ENCODE data around the gene ELMO1.

DNA sequence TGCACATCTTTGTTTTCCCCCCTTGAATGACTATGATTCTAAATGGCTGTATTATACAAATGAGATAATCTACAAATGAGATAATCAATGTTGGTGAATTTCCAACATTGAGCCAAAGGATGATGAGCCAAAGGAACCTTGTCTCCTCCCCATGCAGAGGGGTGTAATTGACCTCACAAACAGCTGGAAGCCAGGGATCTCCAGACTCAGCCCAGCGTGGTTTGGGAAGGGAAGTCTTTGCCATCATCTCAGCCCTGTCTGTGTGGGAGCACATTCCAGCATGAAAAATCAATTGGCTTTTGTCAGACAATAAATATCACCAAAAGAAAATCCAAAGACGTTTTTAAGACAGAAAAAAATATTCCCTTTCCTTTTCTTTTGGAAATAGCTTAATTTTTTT, 452.9 kb downstream of the ELMO1 start:
- TF ChIP-seq EZH2 (IDR thresholded peaks at IDR 0.05; ENCODE audit: borderline replicate concordance, low read depth, low read length, severe bottlenecking): no peak
- TF ChIP-seq, protein P1, sequence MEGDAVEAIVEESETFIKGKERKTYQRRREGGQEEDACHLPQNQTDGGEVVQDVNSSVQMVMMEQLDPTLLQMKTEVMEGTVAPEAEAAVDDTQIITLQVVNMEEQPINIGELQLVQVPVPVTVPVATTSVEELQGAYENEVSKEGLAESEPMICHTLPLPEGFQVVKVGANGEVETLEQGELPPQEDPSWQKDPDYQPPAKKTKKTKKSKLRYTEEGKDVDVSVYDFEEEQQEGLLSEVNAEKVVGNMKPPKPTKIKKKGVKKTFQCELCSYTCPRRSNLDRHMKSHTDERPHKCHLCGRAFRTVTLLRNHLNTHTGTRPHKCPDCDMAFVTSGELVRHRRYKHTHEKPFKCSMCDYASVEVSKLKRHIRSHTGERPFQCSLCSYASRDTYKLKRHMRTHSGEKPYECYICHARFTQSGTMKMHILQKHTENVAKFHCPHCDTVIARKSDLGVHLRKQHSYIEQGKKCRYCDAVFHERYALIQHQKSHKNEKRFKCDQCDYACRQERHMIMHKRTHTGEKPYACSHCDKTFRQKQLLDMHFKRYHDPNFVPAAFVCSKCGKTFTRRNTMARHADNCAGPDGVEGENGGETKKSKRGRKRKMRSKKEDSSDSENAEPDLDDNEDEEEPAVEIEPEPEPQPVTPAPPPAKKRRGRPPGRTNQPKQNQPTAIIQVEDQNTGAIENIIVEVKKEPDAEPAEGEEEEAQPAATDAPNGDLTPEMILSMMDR (IDR thresholded peaks at IDR 0.05; ENCODE audit: borderline replicate concordance, extremely low read depth, low read length, poor library complexity, severe bottlenecking): no peak

All from DND-41 (cell line).